IMR-90 (cell line): ENCODE data around the gene CEBPE. TPM values are rescaled to one million over a fixed set of nuclear protein-coding genes. Genes with fewer than 3 reads are reported as not detected.

Experiments used
- ATAC-seq: fragments of 200-7000 bp; cut with Tn5 transposase; 2 replicates; pipeline ENCODE4 v1.9.1; 2020; ENCODE audit warnings: low read depth, mild to moderate bottlenecking, moderate library complexity
- BruUV-seq: library from RNA; stranded (reverse); fragments of 400-500 nt; replicated peaks from 2 replicates; lab custom pipeline; 2021; lab: Mats Ljungman, UMichigan
- CTCF ChIA-PET: fragments of 300-600 bp; formaldehyde crosslinking; extraction: SDS; loops from one replicate; lab custom pipeline; 2021; ENCODE audit warnings: antibody characterized with exemption; lab: Yijun Ruan, JAX
- POLR2A ChIA-PET: fragments of 300-600 bp; sonication (Branson Sonifier 250); formaldehyde crosslinking; loops from one replicate; lab custom pipeline; 2022; ENCODE audit warnings: antibody characterized with exemption; ENCODE audit not compliant: unreplicated experiment; lab: Charles Lee
- DNase-seq: peaks from one replicate; pipeline ENCODE4 v3.0.0; 2013
- H2AFZ ChIP-seq: replicated peaks from 2 replicates; pipeline ENCODE3; 2013; ENCODE audit warnings: low read length, mild to moderate bottlenecking; ENCODE audit not compliant: poor library complexity
- H2AK5ac ChIP-seq: 2 replicates; pipeline ENCODE4 v1.6.1; 2013; ENCODE audit warnings: low read depth, low read length, inconsistent platforms
- H2AK9ac ChIP-seq: replicated peaks from 2 replicates; pipeline ENCODE3; 2013; ENCODE audit warnings: mild to moderate bottlenecking, low read depth, low read length, moderate library complexity; ENCODE audit not compliant: poor library complexity
- H2BK120ac ChIP-seq: 2 replicates; pipeline ENCODE4 v1.6.1; 2013; ENCODE audit warnings: low read depth, low read length, inconsistent platforms
- H2BK15ac ChIP-seq: 3 replicates; pipeline ENCODE4 v1.6.1; 2013; ENCODE audit warnings: low read depth, low read length, inconsistent platforms
- H2BK20ac ChIP-seq: 2 replicates; pipeline ENCODE4 v1.6.1; 2013; ENCODE audit warnings: low read depth, mild to moderate bottlenecking, inconsistent platforms, low read length, moderate library complexity
- H2BK5ac ChIP-seq: 2 replicates; pipeline ENCODE4 v1.6.1; 2013; ENCODE audit warnings: mild to moderate bottlenecking, low read depth, low read length, inconsistent platforms; ENCODE audit not compliant: poor library complexity, severe bottlenecking
- H3K14ac ChIP-seq: replicated peaks from 2 replicates; pipeline ENCODE4 v1.6.1; 2013; ENCODE audit warnings: low read depth, low read length, inconsistent platforms
- H3K18ac ChIP-seq: 2 replicates; pipeline ENCODE4 v1.6.1; 2013; ENCODE audit warnings: low read depth, low read length, control low read depth
- H3K23ac ChIP-seq: 2 replicates; pipeline ENCODE4 v1.6.1; 2013; ENCODE audit warnings: low read depth, low read length, inconsistent platforms
- H3K27ac ChIP-seq: 2 replicates; pipeline ENCODE4 v1.5.1; 2013; ENCODE audit warnings: mild to moderate bottlenecking, control low read depth, low read length; ENCODE audit not compliant: insufficient read depth
- H3K27me3 ChIP-seq: 2 replicates; pipeline ENCODE4 v1.6.1; 2013; ENCODE audit warnings: low read length; ENCODE audit not compliant: control insufficient read depth, insufficient read depth
- H3K36me3 ChIP-seq: 2 replicates; pipeline ENCODE4 v1.6.1; 2013; ENCODE audit warnings: low read length, mixed read lengths; ENCODE audit not compliant: control insufficient read depth, insufficient read depth
- H3K4ac ChIP-seq: 2 replicates; pipeline ENCODE4 v1.6.1; 2013; ENCODE audit warnings: low read depth, low read length, inconsistent platforms
- H3K4me1 ChIP-seq: 2 replicates; pipeline ENCODE4 v1.6.1; 2013; ENCODE audit warnings: low read length, mixed read lengths; ENCODE audit not compliant: control insufficient read depth, insufficient read depth
- H3K4me2 ChIP-seq: 2 replicates; pipeline ENCODE4 v1.6.1; 2013; ENCODE audit warnings: low read depth, mild to moderate bottlenecking, control low read depth, low read length, moderate library complexity
- H3K4me3 ChIP-seq: 2 replicates; pipeline ENCODE4 v1.5.1; 2013; ENCODE audit warnings: low read depth, mild to moderate bottlenecking, control low read depth, low read length, moderate library complexity; ENCODE audit not compliant: insufficient read depth
- H3K56ac ChIP-seq: 2 replicates; pipeline ENCODE4 v1.6.1; 2013; ENCODE audit warnings: low read length, inconsistent platforms; ENCODE audit not compliant: insufficient read depth; ENCODE audit errors: extremely low read depth
- H3K79me1 ChIP-seq, 2 experiments: 2 replicates each; pipeline ENCODE4 v1.6.1; 2013; ENCODE audit warnings: low read length in 2 of 2, inconsistent platforms in 1 of 2, low read depth in 1 of 2
- H3K9ac ChIP-seq: 2 replicates; pipeline ENCODE4 v1.6.1; 2013; ENCODE audit warnings: low read depth, low read length, control low read depth
- H3K9me1 ChIP-seq: 2 replicates; pipeline ENCODE4 v1.6.1; 2013; ENCODE audit warnings: low read length, inconsistent platforms; ENCODE audit not compliant: insufficient read depth
- H3K9me3 ChIP-seq: 2 replicates; pipeline ENCODE4 v1.6.1; 2013; ENCODE audit warnings: low read length; ENCODE audit not compliant: control insufficient read depth, insufficient read depth
- H4K20me1 ChIP-seq: 2 replicates; pipeline ENCODE4 v1.6.1; 2013; ENCODE audit warnings: low read length, inconsistent platforms; ENCODE audit not compliant: insufficient read depth
- H4K5ac ChIP-seq: 2 replicates; pipeline ENCODE4 v1.6.1; 2013; ENCODE audit warnings: mild to moderate bottlenecking, low read depth, low read length, control low read depth
- H4K8ac ChIP-seq, 2 experiments: 2 replicates each; pipeline ENCODE4 v1.6.1; 2013; ENCODE audit warnings: low read depth in 2 of 2, low read length in 2 of 2, control low read depth in 1 of 2, inconsistent platforms in 1 of 2
- H4K91ac ChIP-seq: 2 replicates; pipeline ENCODE4 v1.6.1; 2013; ENCODE audit warnings: low read depth, low read length, inconsistent platforms; ENCODE audit not compliant: insufficient read depth
- MAFK ChIP-seq: IDR thresholded peaks from 2 replicates; pipeline ENCODE4 v1.6.1; 2012; ENCODE audit warnings: low read depth, low read length, improper control_type of control experiment
- POLR2A ChIP-seq: IDR thresholded peaks from 2 replicates; pipeline ENCODE4 v1.6.1; 2012; ENCODE audit warnings: mild to moderate bottlenecking, low read depth, low read length
- SMC3 ChIP-seq: fragments of 150-350 bp; IDR thresholded peaks from 2 replicates; pipeline ENCODE4 v1.6.1; 2016; ENCODE audit warnings: low read depth, mild to moderate bottlenecking, antibody characterized with exemption, low read length, moderate library complexity
- WGBS, 2 experiments: methylation state at CpG; one replicate each; pipeline versions ENCODE4 v1.1.5 to v1.1.7; 2013; ENCODE audit warnings: missing lambda C conversion rate in 2 of 2; ENCODE audit not compliant: insufficient read length in 1 of 2; ENCODE audit errors: extremely low coverage in 2 of 2; 5-methylcytosine and 5-hydroxymethylcytosine counted together
- dilution Hi-C: fragments of 300-500 bp; cut with HindIII; formaldehyde crosslinking; loops from one replicate; pipeline ENCODE4 v1.14.3; 2018; ENCODE audit warnings: low sequenced_read_pairs; ENCODE audit not compliant: unreplicated experiment
- in situ Hi-C: fragments of 300-500 bp; cut with MboI; formaldehyde crosslinking; loops from 3 replicates; pipeline ENCODE4 v1.14.3; 2019; ENCODE audit warnings: low sequenced_read_pairs, inconsistent platforms, mixed read lengths
- intact Hi-C: fragments of 100-400 bp; cut with micrococcal nuclease; formaldehyde crosslinking; loops from 2 replicates; pipeline ENCODE4 v1.10.0; 2022
- polyA plus RNA-seq, 3 experiments: library from polyadenylated mRNA; depleted of rRNA; stranded (reverse); fragments of >200 nt; gene quantifications; 2 replicates each; pipeline ENCODE4 v1.2.3, GENCODE V29; 2012; ENCODE audit warnings: low replicate concordance in 1 of 3
- total RNA-seq: library from RNA; depleted of rRNA; stranded (reverse); fragments of >200 nt; gene quantifications from 2 replicates; pipeline ENCODE4 v1.2.3, GENCODE V29; 2012
- TF ChIP-seq, protein P1 (sequence below): conservative IDR thresholded peaks from 2 replicates; pipeline ENCODE4 v1.5.1; 2012; ENCODE audit warnings: mild to moderate bottlenecking, low read depth, low read length, improper control_type of control experiment

CEBPE gene
- total and polyA plus RNA-seq, 2 of the 4 experiments (the other 2 are of a cell fraction): 0.05 TPM; not detected in 1

DNA sequence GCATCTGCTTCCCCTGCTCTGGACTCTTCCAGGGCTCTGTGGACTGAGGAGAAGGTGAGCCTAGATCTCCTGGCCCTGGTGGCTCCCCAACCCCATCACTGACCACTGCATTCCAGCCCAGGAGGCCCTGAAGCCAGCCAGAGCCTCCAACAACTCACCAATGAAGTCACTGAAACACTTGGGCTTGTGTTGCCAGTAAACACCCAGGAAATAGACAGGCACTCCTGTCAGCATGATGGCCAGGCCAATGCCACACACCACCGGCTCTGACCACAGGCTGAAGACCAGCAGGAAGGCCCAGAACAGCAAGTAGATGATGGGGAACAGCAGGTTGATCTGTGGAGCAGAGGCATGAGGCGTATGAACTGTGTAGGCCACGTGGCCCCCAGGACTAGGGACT, 8.8 kb upstream of the CEBPE start:
- ATAC-seq (no peak), DNase-seq (no peak)
- BruUV-seq: no TSS peak
- in situ Hi-C loops: loop anchor here (5.0 kb wide), 1 partner anchor 54 kb away; the partner anchor contains the start of gene SLC7A8
- Histone ChIP-seq H3K27ac (no peak overlapping the region), H2BK15ac (no peak overlapping the region), H3K4me2 (no peak overlapping the region), H4K20me1 (no peaks in the 10 kb centered on the region), H2BK120ac (no peak overlapping the region), H4K91ac (no peak overlapping the region), H3K4me1 (no peaks in the 10 kb centered on the region), H3K14ac (no peak overlapping the region), H3K9me3 (no peaks in the 10 kb centered on the region), H3K36me3 (no peaks in the 10 kb centered on the region), H3K9ac (no peak overlapping the region), H4K8ac (no peak overlapping the region), H3K56ac (no peak overlapping the region), H3K9me1 (no peaks in the 10 kb centered on the region), H2AK9ac (no peak overlapping the region), H2AFZ (peak overlapping the region; percentile 33), H3K79me1 (no peaks in the 10 kb centered on the region), H3K18ac (no peak overlapping the region), H3K4ac (no peak overlapping the region), H3K27me3 (peaks cover 29% of the 10 kb centered on the region), H3K4me3 (no peak overlapping the region), H2BK20ac (no peak overlapping the region), H3K23ac (no peak overlapping the region), H4K5ac (no peak overlapping the region), H2AK5ac (no peak overlapping the region), H2BK5ac (no peak overlapping the region)
- intact Hi-C loops: no loop called here
- 60% methylated on average over 1 of the region's 3 CpGs; no CpG with 5 or more reads in 1 of the 2 experiments for WGBS, 2 experiments
- dilution Hi-C loops: no loop called here
- CTCF ChIA-PET: no interaction called here
- TF ChIP-seq, protein P1, sequence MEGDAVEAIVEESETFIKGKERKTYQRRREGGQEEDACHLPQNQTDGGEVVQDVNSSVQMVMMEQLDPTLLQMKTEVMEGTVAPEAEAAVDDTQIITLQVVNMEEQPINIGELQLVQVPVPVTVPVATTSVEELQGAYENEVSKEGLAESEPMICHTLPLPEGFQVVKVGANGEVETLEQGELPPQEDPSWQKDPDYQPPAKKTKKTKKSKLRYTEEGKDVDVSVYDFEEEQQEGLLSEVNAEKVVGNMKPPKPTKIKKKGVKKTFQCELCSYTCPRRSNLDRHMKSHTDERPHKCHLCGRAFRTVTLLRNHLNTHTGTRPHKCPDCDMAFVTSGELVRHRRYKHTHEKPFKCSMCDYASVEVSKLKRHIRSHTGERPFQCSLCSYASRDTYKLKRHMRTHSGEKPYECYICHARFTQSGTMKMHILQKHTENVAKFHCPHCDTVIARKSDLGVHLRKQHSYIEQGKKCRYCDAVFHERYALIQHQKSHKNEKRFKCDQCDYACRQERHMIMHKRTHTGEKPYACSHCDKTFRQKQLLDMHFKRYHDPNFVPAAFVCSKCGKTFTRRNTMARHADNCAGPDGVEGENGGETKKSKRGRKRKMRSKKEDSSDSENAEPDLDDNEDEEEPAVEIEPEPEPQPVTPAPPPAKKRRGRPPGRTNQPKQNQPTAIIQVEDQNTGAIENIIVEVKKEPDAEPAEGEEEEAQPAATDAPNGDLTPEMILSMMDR: no peak
- TF ChIP-seq SMC3: no peak
- TF ChIP-seq POLR2A: no peak
- TF ChIP-seq MAFK: no peak
- POLR2A ChIA-PET: no interaction called here
